Hypothalamus (tissue), 51 donors: ENCODE data around the gene IL1RL2.

Experiments used
- DNase-seq, 51 donors: peaks; one replicate each; lab custom pipeline; 2025; lab: John Stamatoyannopoulos, UW

IL1RL2 gene

GRCh38 chr2:102289129-102289528 lies 102.3 kb downstream of the IL1RL2 start:
- DNase-seq, result no peak
